ENCODE results near the gene PMM2. TPM values are rescaled to one million over a fixed set of nuclear protein-coding genes. Genes with fewer than 3 reads are reported as not detected.

PMM2 gene
- total RNA-seq, 2 donors from 2014 or later = 22.9 to 59.3 TPM

GRCh38 chr16:8763083-8763482, 34.6 kb upstream of the PMM2 start:
- ATAC-seq (ENCODE audit: insufficient number of reproducible peaks, low FRiP score, low read depth) = no peak
- Histone ChIP-seq H3K27ac (no peak overlapping the region), H3K27me3 (replicated peaks; ENCODE audit: insufficient read depth) (no peaks in the 10 kb centered on the region), H3K4me3 (no peak overlapping the region), H3K9me3 (no peaks in the 10 kb centered on the region), H3K4me1 (ENCODE audit: control insufficient read depth in 1 of 2, low read depth in 2 of 2) (no peaks in the 10 kb centered on the region), H3K36me3 (peaks cover 7% of the 10 kb centered on the region)
- DNase-seq (ENCODE audit: low spot score) = no peak
- TF ChIP-seq, protein P1, sequence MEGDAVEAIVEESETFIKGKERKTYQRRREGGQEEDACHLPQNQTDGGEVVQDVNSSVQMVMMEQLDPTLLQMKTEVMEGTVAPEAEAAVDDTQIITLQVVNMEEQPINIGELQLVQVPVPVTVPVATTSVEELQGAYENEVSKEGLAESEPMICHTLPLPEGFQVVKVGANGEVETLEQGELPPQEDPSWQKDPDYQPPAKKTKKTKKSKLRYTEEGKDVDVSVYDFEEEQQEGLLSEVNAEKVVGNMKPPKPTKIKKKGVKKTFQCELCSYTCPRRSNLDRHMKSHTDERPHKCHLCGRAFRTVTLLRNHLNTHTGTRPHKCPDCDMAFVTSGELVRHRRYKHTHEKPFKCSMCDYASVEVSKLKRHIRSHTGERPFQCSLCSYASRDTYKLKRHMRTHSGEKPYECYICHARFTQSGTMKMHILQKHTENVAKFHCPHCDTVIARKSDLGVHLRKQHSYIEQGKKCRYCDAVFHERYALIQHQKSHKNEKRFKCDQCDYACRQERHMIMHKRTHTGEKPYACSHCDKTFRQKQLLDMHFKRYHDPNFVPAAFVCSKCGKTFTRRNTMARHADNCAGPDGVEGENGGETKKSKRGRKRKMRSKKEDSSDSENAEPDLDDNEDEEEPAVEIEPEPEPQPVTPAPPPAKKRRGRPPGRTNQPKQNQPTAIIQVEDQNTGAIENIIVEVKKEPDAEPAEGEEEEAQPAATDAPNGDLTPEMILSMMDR (IDR thresholded peaks at IDR 0.05) = no peak

GRCh38 chr16:8763899-8764298, 33.7 kb upstream of the PMM2 start:
- ATAC-seq (ENCODE audit: insufficient number of reproducible peaks, low FRiP score, low read depth) (no peak), DNase-seq (ENCODE audit: low spot score) (no peak)
- no peaks in the 10 kb centered on the region for H3K4me1 ChIP-seq (ENCODE audit: control insufficient read depth in 1 of 2, low read depth in 2 of 2)
- H3K9me3 ChIP-seq = no peaks in the 10 kb centered on the region
- H3K27ac ChIP-seq = no peak overlapping the region
- TF ChIP-seq, protein P1 (IDR thresholded peaks at IDR 0.05) = no peak
- H3K36me3 ChIP-seq = peaks cover 7% of the 10 kb centered on the region
- H3K4me3 ChIP-seq = no peak overlapping the region
- no peaks in the 10 kb centered on the region for H3K27me3 ChIP-seq (replicated peaks; ENCODE audit: insufficient read depth)

- TF ChIP-seq, protein P1 (IDR thresholded peaks at IDR 0.05) = no peak
- no peaks in the 10 kb centered on the region for H3K9me3 ChIP-seq
- H3K36me3 ChIP-seq = peaks cover 7% of the 10 kb centered on the region
- H3K4me3 ChIP-seq = no peak overlapping the region
- DNase-seq (ENCODE audit: low spot score) (no peak), ATAC-seq (ENCODE audit: insufficient number of reproducible peaks, low FRiP score, low read depth) (no peak)
- no peaks in the 10 kb centered on the region for H3K27me3 ChIP-seq (replicated peaks; ENCODE audit: insufficient read depth)
- no peak overlapping the region for H3K27ac ChIP-seq
- no peaks in the 10 kb centered on the region for H3K4me1 ChIP-seq (ENCODE audit: control insufficient read depth in 1 of 2, low read depth in 2 of 2)
These were observed 33.0 kb upstream of the PMM2 start for GRCh38 chr16:8764525-8765250.

GRCh38 chr16:8767176-8767575, 30.5 kb upstream of the PMM2 start:
- H3K36me3 ChIP-seq = peaks cover 7% of the 10 kb centered on the region
- TF ChIP-seq, protein P1 (IDR thresholded peaks at IDR 0.05) = no peak
- no peak overlapping the region for H3K4me3 ChIP-seq
- no peaks in the 10 kb centered on the region for H3K27me3 ChIP-seq (replicated peaks; ENCODE audit: insufficient read depth)
- H3K27ac ChIP-seq = no peak overlapping the region
- DNase-seq (ENCODE audit: low spot score) (no peak), ATAC-seq (ENCODE audit: insufficient number of reproducible peaks, low FRiP score, low read depth) (no peak)
- no peaks in the 10 kb centered on the region for H3K9me3 ChIP-seq
- H3K4me1 ChIP-seq (ENCODE audit: control insufficient read depth in 1 of 2, low read depth in 2 of 2) = no peaks in the 10 kb centered on the region

GRCh38 chr16:8768283-8768682, 29.4 kb upstream of the PMM2 start:
- Histone ChIP-seq H3K4me3 (no peak overlapping the region), H3K36me3 (peaks cover 7% of the 10 kb centered on the region), H3K27ac (no peak overlapping the region), H3K27me3 (replicated peaks; ENCODE audit: insufficient read depth) (no peaks in the 10 kb centered on the region), H3K9me3 (no peaks in the 10 kb centered on the region), H3K4me1 (ENCODE audit: control insufficient read depth in 1 of 2, low read depth in 2 of 2) (no peaks in the 10 kb centered on the region)
- no peak for DNase-seq (ENCODE audit: low spot score)
- TF ChIP-seq, protein P1 (IDR thresholded peaks at IDR 0.05) = no peak
- ATAC-seq (ENCODE audit: insufficient number of reproducible peaks, low FRiP score, low read depth) = no peak

Measured in thoracic aorta (tissue), 2 donors.